ENCODE data around the gene ZNF362. TPM values are rescaled to one million over a fixed set of nuclear protein-coding genes. Genes with fewer than 3 reads are reported as not detected.

ZNF362 gene
- total and polyA plus RNA-seq, 2 experiments from 2014 or later: 11.0 to 12.9 TPM

GRCh38 chr1:33272509-33272908 is 16.2 kb downstream of the ZNF362 start (continued):
- TF ChIP-seq ZNF462 (CRISPR knock-in tag; IDR thresholded peaks at IDR 0.05) (no peak), CTCF (conservative IDR thresholded peaks at IDR 0.05; ENCODE audit: low read depth in 2 of 2) (no peak), CREB1 (CRISPR knock-in tag; IDR thresholded peaks at IDR 0.05; ENCODE audit: low read depth) (no peak), ETS1 (IDR thresholded peaks at IDR 0.05) (no peak), EZH2phosphoT487 (IDR thresholded peaks at IDR 0.05; ENCODE audit: unreplicated experiment) (no peak), ZNF331 (CRISPR knock-in tag; IDR thresholded peaks at IDR 0.05; ENCODE audit: low read depth) (no peak)

GRCh38 chr1:33272930-33273329 is 16.6 kb downstream of the ZNF362 start:
- no peaks in the 10 kb centered on the region for H3K9me2 ChIP-seq (ENCODE audit: insufficient read depth)
- Mint-ChIP-seq H3K9me3 (no peaks in the 10 kb centered on the region), H3K27me3 (ENCODE audit: insufficient read depth, low read depth, poor library complexity) (peaks cover 12% of the 10 kb centered on the region), H3K27ac (no peak overlapping the region; the same call in 1 of the 2 replicates), H3K4me1 (peaks cover 49% of the 10 kb centered on the region), H3K36me3 (ENCODE audit: low read depth) (peaks cover 15% of the 10 kb centered on the region), H3K4me3 (no peak overlapping the region; the same call in 2 of the 3 replicates)
- H2AFZ ChIP-seq: no peak overlapping the region
- 0 out of 2 replicates have a peak, but pooled peaks cover 9% of the 10 kb centered on the region for H3K79me2 ChIP-seq (replicated peaks; ENCODE audit: insufficient read depth)
- H3K27me3 ChIP-seq (ENCODE audit: insufficient read depth): no peaks in the 10 kb centered on the region
- ATAC-seq (no peak), DNase-seq (ENCODE audit: low spot score) (no peak)
- TF ChIP-seq EZH2 (IDR thresholded peaks at IDR 0.05; ENCODE audit: low read depth, unreplicated experiment): no peak
- H4K20me1 ChIP-seq (replicated peaks; ENCODE audit: insufficient read depth): peaks cover 3% of the 10 kb centered on the region
- no peaks in the 10 kb centered on the region for H3K36me3 ChIP-seq (ENCODE audit: insufficient read depth)
- H3F3A ChIP-seq (replicated peaks; ENCODE audit: low read depth): no peaks in the 10 kb centered on the region
- H3K27ac ChIP-seq (ENCODE audit: low read depth): no peak overlapping the region
- peaks cover 10% of the 10 kb centered on the region for H3K4me1 ChIP-seq (ENCODE audit: insufficient read depth)
- no peak overlapping the region for H3K4me2 ChIP-seq
- H3K4me3 ChIP-seq: no peak overlapping the region
